Measurements from ENCODE around the gene BMX.
A peak's percentile ranks its signal among the peaks of the same experiment; 100 is the strongest.

Gene BMX

DNA sequence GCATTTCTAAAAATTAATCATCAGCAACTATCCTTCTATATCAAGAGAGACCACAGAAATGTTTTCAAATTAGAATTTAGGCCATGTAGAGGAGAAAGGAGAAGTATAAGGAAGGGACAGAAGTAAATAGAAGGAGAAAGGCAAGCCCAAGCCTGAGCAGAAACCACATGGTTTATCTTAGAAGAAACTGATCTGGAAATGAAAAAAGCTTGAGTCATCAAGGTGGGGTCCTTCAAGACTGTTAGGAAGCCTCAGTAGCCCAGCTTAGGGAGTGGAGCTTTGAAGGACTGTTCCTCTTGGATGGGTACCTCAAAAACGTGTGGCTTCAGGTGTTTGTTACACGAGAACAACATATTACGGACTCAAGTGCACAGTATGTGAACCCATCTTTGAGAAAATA is 4.5 kb downstream of the BMX start:
- DNase-seq (ENCODE audit: low read depth in 3 of 3, low spot score in 1 of 3) = no peak

DNA sequence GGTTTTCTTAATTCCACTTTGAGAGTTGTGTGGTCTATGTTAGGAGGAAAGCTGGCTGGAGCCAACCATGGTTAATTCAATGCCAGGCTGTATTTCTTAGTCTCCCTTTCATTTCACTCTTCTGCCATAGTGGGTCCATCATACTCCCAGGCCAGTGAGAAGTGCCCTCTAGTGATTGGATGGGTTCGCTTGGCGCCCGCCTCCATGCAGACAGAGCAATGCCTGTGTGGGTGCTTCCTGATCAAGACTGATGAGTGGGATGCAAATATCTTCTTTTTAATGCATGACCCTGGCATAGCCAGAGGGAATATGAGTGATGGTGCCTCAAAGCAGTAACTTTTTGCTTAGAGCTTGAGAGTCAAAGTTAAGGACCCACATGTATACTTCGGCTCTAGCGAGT is 6.4 kb downstream of the BMX start:
- no peak for DNase-seq (ENCODE audit: low read depth in 3 of 3, low spot score in 1 of 3)

DNA sequence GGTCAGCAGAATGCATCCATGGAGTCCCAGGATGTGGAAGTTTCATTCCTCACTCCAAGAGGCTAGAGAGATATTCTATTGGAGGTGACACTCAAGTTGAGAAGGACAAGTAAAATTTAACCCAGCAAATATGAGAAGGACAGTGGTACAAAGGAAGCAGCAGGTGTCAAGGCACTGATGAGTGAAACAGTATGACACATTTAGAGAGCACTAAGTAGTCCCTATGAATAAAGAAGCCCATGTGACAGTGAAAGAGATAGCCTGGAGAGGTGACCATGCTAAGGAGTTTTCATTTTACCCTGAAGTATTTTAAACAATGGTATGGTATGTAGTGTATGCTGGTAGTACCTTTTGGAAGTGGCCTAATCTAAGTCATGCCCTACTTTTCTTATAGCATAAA is 9.2 kb downstream of the BMX start:
- DNase-seq (ENCODE audit: low read depth in 3 of 3, low spot score in 1 of 3) = no peak

DNA sequence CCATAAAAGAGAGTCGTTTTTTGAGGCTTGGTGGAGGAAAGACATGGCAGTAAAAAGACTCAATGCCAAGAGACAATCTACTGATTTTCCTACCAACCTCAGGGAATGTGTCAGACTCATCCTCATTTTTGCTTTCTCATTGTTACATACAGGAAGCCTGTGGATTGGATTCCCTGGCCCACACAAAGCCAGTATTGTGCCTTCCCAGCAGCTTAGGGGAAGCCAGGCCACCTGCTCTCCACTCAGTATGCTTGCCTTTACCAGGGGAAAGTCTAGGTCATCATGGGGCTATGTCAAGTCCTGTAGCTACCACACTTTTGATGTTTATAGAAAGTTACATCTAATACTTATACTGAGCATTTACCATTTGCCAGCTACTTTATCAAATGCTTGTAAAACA is 11.0 kb downstream of the BMX start:
- DNase-seq (ENCODE audit: low read depth in 3 of 3, low spot score in 1 of 3) = no peak

DNA sequence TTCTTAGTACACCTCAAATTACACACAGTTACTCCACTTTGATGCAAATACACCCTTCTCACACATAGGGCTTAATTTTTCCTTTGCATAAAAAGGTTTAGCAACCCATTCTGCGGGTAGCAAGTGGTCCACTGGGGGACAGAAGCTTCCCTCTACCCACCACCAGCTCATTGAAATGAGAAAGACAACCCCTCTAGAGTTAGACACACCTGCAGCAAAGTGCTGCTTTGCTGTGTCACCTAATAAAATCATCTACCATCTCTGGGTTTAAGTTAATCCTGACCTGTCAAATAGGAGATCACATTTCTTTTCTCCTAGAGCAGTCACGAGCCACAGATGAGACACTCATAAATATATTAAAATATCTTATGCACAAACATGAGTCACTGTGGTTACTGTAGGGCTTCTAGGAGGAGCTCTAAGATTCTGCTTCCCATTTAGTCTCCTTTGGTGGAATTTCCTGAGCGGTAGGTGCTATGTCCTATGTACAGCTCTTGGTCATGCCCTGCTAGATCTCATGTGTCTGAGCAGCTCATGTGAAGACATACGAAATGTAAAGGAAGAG is 11.9 kb downstream of the BMX start:
- no peak for DNase-seq (ENCODE audit: low read depth in 3 of 3, low spot score in 1 of 3)

GRCh38 chrX:15514279-15514678 is 13.7 kb downstream of the BMX start:
- DNase-seq (ENCODE audit: low read depth in 3 of 3, low spot score in 1 of 3) = no peak

DNA sequence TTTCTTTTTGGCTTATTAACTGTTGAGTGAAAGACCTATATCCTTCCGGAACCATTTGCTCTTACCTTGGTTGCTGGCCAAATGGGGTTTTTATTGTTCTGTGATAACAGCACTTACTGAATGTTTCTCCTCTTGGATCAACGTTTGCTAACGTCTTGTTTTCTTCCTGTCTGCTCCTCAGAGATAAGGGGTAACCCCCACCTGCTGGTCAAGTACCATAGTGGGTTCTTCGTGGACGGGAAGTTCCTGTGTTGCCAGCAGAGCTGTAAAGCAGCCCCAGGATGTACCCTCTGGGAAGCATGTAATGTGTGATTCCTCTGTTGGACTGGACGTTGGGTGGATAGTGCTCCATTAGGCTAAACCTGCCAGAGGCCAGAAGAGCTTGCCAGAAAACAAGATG is 15.3 kb downstream of the BMX start:
- no peak for DNase-seq (ENCODE audit: low read depth in 3 of 3, low spot score in 1 of 3)

DNA sequence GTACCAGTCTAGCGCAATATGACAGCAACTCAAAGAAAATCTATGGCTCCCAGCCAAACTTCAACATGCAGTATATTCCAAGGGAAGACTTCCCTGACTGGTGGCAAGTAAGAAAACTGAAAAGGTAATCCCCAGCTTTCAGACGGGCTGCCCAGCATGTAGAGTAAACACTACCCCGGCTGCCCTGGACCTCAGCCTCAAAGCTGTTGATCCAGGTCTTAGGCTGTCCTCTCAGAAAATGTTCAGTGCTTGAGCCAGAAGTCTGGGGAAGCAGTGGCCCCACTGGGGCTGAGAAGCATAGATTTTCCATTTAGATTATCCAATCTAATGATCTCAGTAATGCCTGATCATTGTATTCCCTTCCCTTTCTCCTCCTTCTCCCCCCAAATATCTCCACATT is 21.9 kb downstream of the BMX start:
- no peak for DNase-seq (ENCODE audit: low read depth in 3 of 3, low spot score in 1 of 3)

- DNase-seq (ENCODE audit: low read depth in 3 of 3, low spot score in 1 of 3) = no peak
These were observed 22.5 kb downstream of the BMX start for GRCh38 chrX:15523088-15523487.

- no peak for DNase-seq (ENCODE audit: low read depth in 3 of 3, low spot score in 1 of 3)
These were observed 23.8 kb downstream of the BMX start for GRCh38 chrX:15524417-15524816.

GRCh38 chrX:15525664-15526416 is 25.2 kb downstream of the BMX start:
- DNase-seq (ENCODE audit: low read depth in 3 of 3, low spot score in 1 of 3) = no peak

DNA sequence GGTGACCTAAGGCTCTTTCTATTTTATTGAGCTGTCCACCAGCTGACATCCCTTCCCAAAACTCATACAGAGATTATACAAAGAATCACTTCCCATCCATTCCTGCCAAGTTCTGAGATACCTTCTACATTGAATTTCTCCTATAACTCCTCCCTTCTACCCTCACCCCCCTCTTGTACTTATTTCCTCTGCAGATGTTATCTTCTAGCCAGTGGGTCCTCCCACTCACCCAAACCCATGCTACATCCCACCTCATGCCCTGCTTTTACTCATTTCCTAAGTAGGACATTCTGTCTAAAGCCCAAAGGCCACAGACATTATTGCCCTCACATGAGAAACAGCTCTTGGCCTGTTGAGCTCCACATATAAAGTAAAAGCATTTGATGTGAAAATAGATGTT is 28.6 kb downstream of the BMX start:
- no peak for DNase-seq (ENCODE audit: low read depth in 3 of 3, low spot score in 1 of 3)

- DNase-seq (ENCODE audit: low read depth in 3 of 3, low spot score in 1 of 3) = no peak
These were observed 29.7 kb downstream of the BMX start for GRCh38 chrX:15530318-15530717.

- DNase-seq (ENCODE audit: low read depth in 3 of 3, low spot score in 1 of 3) = no peak
These were observed 46.1 kb downstream of the BMX start for GRCh38 chrX:15546745-15547144.

DNA sequence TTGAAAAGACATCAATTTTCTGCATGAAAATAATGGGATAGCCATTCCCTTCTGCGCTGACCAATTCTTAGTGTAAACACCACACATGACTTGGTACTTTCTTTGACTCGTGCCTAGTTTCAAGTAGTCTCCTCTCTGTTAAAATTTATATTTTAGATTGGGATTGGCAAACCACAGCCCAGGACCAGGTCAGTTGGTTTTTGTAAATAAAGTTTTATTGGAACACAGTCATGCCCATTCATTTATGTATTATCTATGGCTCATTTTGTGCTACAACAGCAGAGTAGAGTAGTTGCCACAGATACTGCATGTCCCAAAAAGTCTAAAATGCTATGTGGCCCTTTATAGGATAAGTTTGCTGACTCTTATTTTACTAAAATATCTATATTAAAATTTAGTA is 46.7 kb downstream of the BMX start:
- no peak for DNase-seq (ENCODE audit: low read depth in 3 of 3, low spot score in 1 of 3)

GRCh38 chrX:15549189-15550012 is 48.8 kb downstream of the BMX start:
- no peak for DNase-seq (ENCODE audit: low read depth in 3 of 3, low spot score in 1 of 3)

- DNase-seq (ENCODE audit: low read depth in 3 of 3, low spot score in 1 of 3) = no peak
These were observed 58.6 kb downstream of the BMX start for GRCh38 chrX:15559227-15559626.

GRCh38 chrX:15560924-15561323 is 60.3 kb downstream of the BMX start:
- DNase-seq (ENCODE audit: low read depth in 3 of 3, low spot score in 1 of 3) = no peak

DNA sequence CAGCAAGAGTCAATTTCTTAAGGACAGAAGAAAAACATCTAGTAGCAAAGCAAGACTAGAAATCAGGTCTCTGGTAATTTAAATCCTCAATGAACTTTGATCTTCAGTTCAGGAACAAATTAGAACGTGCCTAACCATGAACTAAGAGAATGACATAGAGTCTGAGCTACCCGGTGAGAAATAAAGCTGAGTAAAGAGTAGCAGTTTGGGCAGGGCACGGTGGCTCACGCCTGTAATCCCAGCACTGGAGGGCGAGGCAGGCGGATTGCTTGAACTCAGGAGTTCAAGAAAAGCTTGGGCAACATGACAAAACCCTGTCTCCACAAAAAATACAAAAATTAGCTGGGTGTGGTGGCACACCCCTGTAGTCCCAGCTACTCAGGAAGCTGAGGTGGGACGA is 62.4 kb downstream of the BMX start:
- no peak for DNase-seq (ENCODE audit: low read depth in 3 of 3, low spot score in 1 of 3)

DNA sequence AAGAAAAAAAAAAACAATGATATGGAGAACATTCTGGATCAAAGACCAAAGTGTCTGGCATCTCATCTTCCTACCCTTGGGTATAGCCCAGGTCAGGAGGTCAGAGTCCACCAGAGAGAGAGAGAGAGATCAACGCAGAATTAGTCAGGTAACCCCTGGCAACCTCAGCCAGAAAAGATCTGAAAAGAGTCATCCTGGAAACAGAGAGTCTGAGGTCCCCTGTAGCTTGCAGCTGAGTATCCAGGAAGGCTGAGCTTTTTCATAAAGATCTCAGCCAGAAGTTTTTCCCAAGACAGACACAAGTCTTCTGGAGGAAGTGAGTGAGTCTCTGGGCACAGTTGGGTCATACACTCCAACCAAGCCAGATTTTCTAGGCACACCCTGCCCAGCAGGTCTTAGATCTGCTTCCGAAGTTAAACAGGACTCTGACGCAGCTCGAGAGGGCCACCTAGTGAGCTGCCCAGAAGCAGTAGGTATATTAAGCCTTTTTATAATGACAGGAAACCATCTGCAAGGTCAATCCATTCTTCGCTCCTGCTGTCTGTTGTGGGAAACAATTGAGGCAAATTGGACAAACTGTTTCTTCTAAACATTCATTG is 64.5 kb downstream of the BMX start:
- DNase-seq (ENCODE audit: low read depth in 3 of 3, low spot score in 1 of 3) = peak in 1 of 3 donors; percentile 1

GRCh38 chrX:15566244-15566643 is 65.6 kb downstream of the BMX start:
- DNase-seq (ENCODE audit: low read depth in 3 of 3, low spot score in 1 of 3) = no peak

DNA sequence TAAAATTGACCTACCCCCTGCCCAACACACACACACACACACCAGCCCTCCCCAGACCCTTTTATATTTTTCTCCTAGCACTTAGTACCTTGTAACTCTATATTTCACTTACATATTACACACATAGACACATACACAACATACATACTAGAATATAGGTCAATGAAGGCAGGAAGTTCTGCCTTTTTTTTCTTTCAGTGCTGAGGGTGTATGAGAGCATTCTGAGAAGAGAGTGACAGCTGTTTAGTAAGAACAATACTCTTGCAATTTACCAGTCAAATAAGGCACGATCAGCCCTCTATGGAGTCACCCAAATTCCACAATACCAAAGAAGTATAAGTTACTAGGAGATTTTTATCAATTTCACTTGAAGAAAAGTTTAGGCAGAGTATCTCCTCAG is 66.7 kb downstream of the BMX start:
- no peak for DNase-seq (ENCODE audit: low read depth in 3 of 3, low spot score in 1 of 3)
